Endothelial cell of umbilical vein (primary cell): ENCODE results near the gene NKX1-2. TPM values are rescaled to one million over a fixed set of nuclear protein-coding genes. Genes with fewer than 3 reads are reported as not detected.

Experiments used
- BruUV-seq: library from RNA; stranded (reverse); fragments of 400-500 nt; replicated peaks from 2 replicates; lab custom pipeline; 2021; lab: Mats Ljungman, UMichigan
- CTCF ChIA-PET: fragments of 300-600, 350-600 bp; sonication (Branson Sonifier 250); formaldehyde crosslinking; loops from one replicate; lab custom pipeline; 2021; ENCODE audit warnings: antibody characterized with exemption, inconsistent platforms; lab: Charles Lee
- POLR2A ChIA-PET: fragments of 300-600, 350-600 bp; sonication (Branson Sonifier 250); formaldehyde crosslinking; loops from one replicate; lab custom pipeline; 2021; ENCODE audit warnings: antibody characterized with exemption, inconsistent platforms; lab: Charles Lee
- DNase-seq: peaks from one replicate; pipeline ENCODE4 v3.0.0-alpha.2; 2011; ENCODE audit warnings: low read depth, low spot score
- FAIRE-seq: peaks from 2 replicates; lab custom pipeline; 2011; peaks lifted over from hg19 to GRCh38; lab: Jason Lieb, UNC
- H2AFZ ChIP-seq: 2 replicates; pipeline ENCODE4 v1.6.0; 2012; ENCODE audit warnings: low read depth, low read length, control low read depth, inconsistent platforms
- H3K27ac ChIP-seq: 2 replicates; pipeline ENCODE4 v1.5.1; 2011; ENCODE audit warnings: low read depth, mild to moderate bottlenecking, control low read depth, low read length, moderate library complexity; ENCODE audit not compliant: insufficient read depth
- H3K27me3 ChIP-seq, 2 experiments: 2 replicates each; pipeline versions ENCODE4 v1.6.0 to v1.6.1; 2011; ENCODE audit warnings: low read length in 2 of 2, mixed read lengths in 1 of 2; ENCODE audit not compliant: control insufficient read depth in 2 of 2, insufficient read depth in 2 of 2
- H3K36me3 ChIP-seq, 2 experiments: 2 replicates in 1 of 2; 3 replicates in 1 of 2; pipeline ENCODE4 v1.5.1; 2011; ENCODE audit warnings: low read length in 2 of 2, mild to moderate bottlenecking in 1 of 2, moderate library complexity in 1 of 2; ENCODE audit not compliant: control insufficient read depth in 2 of 2, insufficient read depth in 2 of 2; ENCODE audit errors: extremely low read depth in 1 of 2
- H3K4me1 ChIP-seq: 3 replicates; pipeline ENCODE4 v1.5.1; 2011; ENCODE audit warnings: mild to moderate bottlenecking, low read length; ENCODE audit not compliant: control insufficient read depth, insufficient read depth; ENCODE audit errors: extremely low read depth
- H3K4me2 ChIP-seq: 2 replicates; pipeline ENCODE4 v1.6.1; 2011; ENCODE audit warnings: low read length, control low read depth, mixed read lengths; ENCODE audit not compliant: insufficient read depth
- H3K4me3 ChIP-seq, 3 experiments: fragments of 200-600 bp in 1 of 3; sonication (generic), shearing (Covaris generic) in 1 of 3; replicated peaks in 1 of 3; 2 replicates each; pipeline ENCODE4 v1.5.1; 2011 to 2016; ENCODE audit warnings: control low read depth in 3 of 3, low read length in 3 of 3, mild to moderate bottlenecking in 2 of 3, inconsistent platforms in 1 of 3, low read depth in 1 of 3, moderate library complexity in 1 of 3; ENCODE audit not compliant: insufficient read depth in 1 of 3
- H3K79me2 ChIP-seq: 2 replicates; pipeline ENCODE4 v1.6.0; 2012; ENCODE audit warnings: low read length, inconsistent platforms; ENCODE audit not compliant: control insufficient read depth, insufficient read depth
- H3K9ac ChIP-seq: replicated peaks from 2 replicates; pipeline ENCODE3; 2011; ENCODE audit warnings: low read length, control low read depth; ENCODE audit not compliant: insufficient read depth; ENCODE audit errors: extremely low read depth
- H3K9me1 ChIP-seq: replicated peaks from 3 replicates; pipeline ENCODE4 v1.6.0; 2011; ENCODE audit warnings: mild to moderate bottlenecking, low read length; ENCODE audit not compliant: control insufficient read depth, insufficient read depth; ENCODE audit errors: extremely low read depth
- H3K9me3 ChIP-seq: replicated peaks from 2 replicates; pipeline ENCODE4 v1.5.1; 2012; ENCODE audit warnings: low read length, inconsistent platforms; ENCODE audit not compliant: control insufficient read depth, insufficient read depth
- H4K20me1 ChIP-seq: replicated peaks from 2 replicates; pipeline ENCODE3; 2011; ENCODE audit warnings: mild to moderate bottlenecking, low read length; ENCODE audit not compliant: control insufficient read depth, insufficient read depth; ENCODE audit errors: extremely low read depth
- EZH2 ChIP-seq: IDR thresholded peaks from 2 replicates; pipeline ENCODE4 v1.6.1; 2012; ENCODE audit warnings: borderline replicate concordance, low read depth, mild to moderate bottlenecking, moderate library complexity, low read length, inconsistent platforms; ENCODE audit not compliant: severe bottlenecking
- FOS ChIP-seq: IDR thresholded peaks from 2 replicates; pipeline ENCODE4 v1.6.1; 2011; ENCODE audit warnings: mild to moderate bottlenecking, low read length, moderate library complexity, borderline replicate concordance; ENCODE audit not compliant: insufficient read depth
- GATA2 ChIP-seq: IDR thresholded peaks from 2 replicates; pipeline ENCODE4 v1.7.0; 2011; ENCODE audit warnings: low read depth, mild to moderate bottlenecking, moderate library complexity, mixed read lengths, low read length; ENCODE audit not compliant: insufficient read length, insufficient read depth
- JUN ChIP-seq: IDR thresholded peaks from 2 replicates; pipeline ENCODE4 v1.6.1; 2011; ENCODE audit warnings: borderline replicate concordance, low read depth; ENCODE audit not compliant: insufficient read length, insufficient read depth
- MYC ChIP-seq: IDR thresholded peaks from one replicate; pipeline ENCODE4 v1.6.1; 2011; ENCODE audit warnings: mild to moderate bottlenecking, low read depth, low read length
- POLR2A ChIP-seq: IDR thresholded peaks from 2 replicates; pipeline ENCODE4 v1.6.1; 2012; ENCODE audit warnings: low read depth, mild to moderate bottlenecking, control low read depth, low read length
- POLR2AphosphoS5 ChIP-seq: IDR thresholded peaks from 2 replicates; pipeline ENCODE4 v1.6.1; 2012; ENCODE audit warnings: low read depth, mild to moderate bottlenecking, control low read depth, low read length, moderate library complexity; ENCODE audit not compliant: insufficient read depth
- dilution Hi-C: fragments of 300-500 bp; cut with MboI; formaldehyde crosslinking; loops from one replicate; pipeline ENCODE4 v1.15.0; 2019; ENCODE audit warnings: low sequenced_read_pairs; ENCODE audit not compliant: extremely low pct_ligation_motif_present
- intact Hi-C: fragments of 100-400 bp; cut with micrococcal nuclease; formaldehyde crosslinking; loops from one replicate; pipeline ENCODE4 v1.10.0; 2022
- polyA plus RNA-seq, 4 experiments: library from polyadenylated mRNA; depleted of rRNA in 3 of 4; stranded (reverse) in 3 of 4; unstranded in 1 of 4; fragments of >200 nt; gene quantifications; 2 replicates each; pipeline versions ENCODE4 v1.2.1 to v1.2.3, GENCODE V29; 2011 to 2012; ENCODE audit warnings: missing spikeins in 1 of 4
- total RNA-seq: library from RNA; stranded (reverse); gene quantifications from 2 replicates; pipeline ENCODE4 v1.2.3, GENCODE V29; 2021
- TF ChIP-seq, protein P1 (sequence below): IDR thresholded peaks from 2 replicates; pipeline ENCODE4 v1.6.1; 2011; ENCODE audit not compliant: insufficient read depth, insufficient read length
- TF ChIP-seq, protein P2 (sequence below), 2 donors: IDR thresholded peaks; 1 replicate in 1 of 2; 2 replicates in 1 of 2; pipeline ENCODE4 v1.5.1; 2011; ENCODE audit warnings: low read length in 2 of 2, mild to moderate bottlenecking in 2 of 2, moderate library complexity in 2 of 2, control low read depth in 1 of 2, inconsistent platforms in 1 of 2, low read depth in 1 of 2; ENCODE audit not compliant: insufficient read depth in 1 of 2; ENCODE audit errors: extremely low read depth in 1 of 2

The NKX1-2 gene
- total and polyA plus RNA-seq, 2 donors (not counting 3 experiments of a cell fraction or from before 2014, with no cell fraction given), result not detected

DNA sequence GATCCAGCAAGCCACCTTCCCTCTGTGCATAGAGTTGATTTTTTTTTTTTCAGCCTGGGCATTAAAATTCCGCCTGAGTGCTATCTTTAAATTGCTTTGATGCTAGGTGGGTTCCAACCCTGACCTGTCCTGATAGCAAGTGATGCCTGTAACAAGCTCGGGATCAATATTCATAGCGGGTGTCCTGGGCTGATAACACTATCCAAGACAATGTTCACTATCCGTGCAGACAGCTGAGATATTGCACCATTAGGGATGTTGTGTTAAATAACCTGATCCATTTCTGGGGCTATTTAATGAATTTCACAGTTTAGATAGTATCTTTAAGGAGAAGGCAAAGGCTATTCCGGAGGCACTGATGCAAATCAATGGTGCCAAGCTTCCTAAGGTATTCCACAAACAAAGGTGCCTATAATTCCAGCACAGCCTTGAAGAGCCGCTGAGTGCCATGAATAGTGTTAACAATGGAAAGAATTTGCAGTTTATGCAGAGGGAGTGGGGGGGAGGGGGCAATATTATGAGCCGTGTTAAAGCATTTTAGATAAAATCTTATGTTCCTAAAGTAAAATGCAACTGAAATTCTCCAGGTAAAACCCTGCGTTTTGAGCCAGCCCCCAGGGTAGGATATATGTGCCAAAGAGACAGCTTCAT lies 4.2 kb upstream of the NKX1-2 start:
- peaks cover 2% of the 10 kb centered on the region for H3K4me1 ChIP-seq
- no peak overlapping the region for H3K4me3 ChIP-seq
- no peaks in the 10 kb centered on the region for H3K9me3 ChIP-seq
- no peaks in the 10 kb centered on the region for H3K79me2 ChIP-seq
- dilution Hi-C loops, result no loop called here
- H3K9ac ChIP-seq, result no peak overlapping the region
- no peaks in the 10 kb centered on the region for H4K20me1 ChIP-seq
- FAIRE-seq (no peak), DNase-seq (no peak)
- POLR2A ChIA-PET, result no interaction called here
- H3K9me1 ChIP-seq, result no peaks in the 10 kb centered on the region
- H3K4me2 ChIP-seq, result no peak overlapping the region
- no peak overlapping the region for H2AFZ ChIP-seq
- H3K27ac ChIP-seq, result no peak overlapping the region
- H3K36me3 ChIP-seq, result no peaks in the 10 kb centered on the region
- BruUV-seq, result no TSS peak
- CTCF ChIA-PET, result interaction anchor here (0.8 kb wide), 1 partner anchor 459 kb away, joined by 3 read pairs; no protein-coding TSS in a partner anchor
- H3K27me3 ChIP-seq, result peaks cover 50 to 59% of the 10 kb centered on the region in 2 experiments
- TF ChIP-seq MYC (no peak), POLR2AphosphoS5 (no peak)
- intact Hi-C loops, result no loop called here

DNA sequence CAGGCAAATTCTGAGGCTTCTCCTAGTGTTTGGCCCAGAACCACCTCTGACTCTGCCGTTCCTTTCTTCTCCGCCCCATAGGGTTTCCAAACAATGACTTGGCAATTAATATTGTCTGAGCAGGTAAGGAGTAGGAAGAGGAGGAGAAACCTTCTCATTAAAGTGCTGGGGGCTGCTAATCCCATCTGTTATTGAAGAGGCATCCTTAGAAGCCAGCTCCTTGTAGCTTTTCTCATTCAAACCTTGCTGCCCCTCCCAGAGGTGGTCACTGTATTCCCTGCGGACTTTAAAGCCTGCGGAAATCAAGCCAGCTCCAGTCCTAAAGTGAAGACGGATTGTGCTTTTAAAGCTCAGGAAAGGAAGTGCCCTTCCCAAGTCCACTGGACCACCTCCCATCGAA lies 1.4 kb upstream of the NKX1-2 start:
- no peak for DNase-seq
- Histone ChIP-seq H3K27ac (no peak overlapping the region), H3K4me1 (peaks cover 2% of the 10 kb centered on the region), H3K4me2 (no peak overlapping the region), H3K9me3 (no peaks in the 10 kb centered on the region), H3K79me2 (no peaks in the 10 kb centered on the region), H3K36me3 (no peaks in the 10 kb centered on the region), H3K9me1 (no peaks in the 10 kb centered on the region), H2AFZ (no peak overlapping the region), H3K27me3 (peaks cover 73 to 83% of the 10 kb centered on the region in 2 experiments), H4K20me1 (no peaks in the 10 kb centered on the region), H3K4me3 (no peak overlapping the region), H3K9ac (no peak overlapping the region)
- dilution Hi-C loops (no loop called here), intact Hi-C loops (no loop called here)
- POLR2A ChIA-PET, result no interaction called here
- BruUV-seq, result no TSS peak
- TF ChIP-seq EZH2, result no peak
- no peak for TF ChIP-seq POLR2A
- TF ChIP-seq, protein P1, sequence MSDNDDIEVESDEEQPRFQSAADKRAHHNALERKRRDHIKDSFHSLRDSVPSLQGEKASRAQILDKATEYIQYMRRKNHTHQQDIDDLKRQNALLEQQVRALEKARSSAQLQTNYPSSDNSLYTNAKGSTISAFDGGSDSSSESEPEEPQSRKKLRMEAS, result no peak
- TF ChIP-seq GATA2, result no peak
- no peak for TF ChIP-seq POLR2AphosphoS5
- no peak for TF ChIP-seq MYC
- no peak for TF ChIP-seq FOS
- no peak for TF ChIP-seq JUN
- TF ChIP-seq, protein P2, sequence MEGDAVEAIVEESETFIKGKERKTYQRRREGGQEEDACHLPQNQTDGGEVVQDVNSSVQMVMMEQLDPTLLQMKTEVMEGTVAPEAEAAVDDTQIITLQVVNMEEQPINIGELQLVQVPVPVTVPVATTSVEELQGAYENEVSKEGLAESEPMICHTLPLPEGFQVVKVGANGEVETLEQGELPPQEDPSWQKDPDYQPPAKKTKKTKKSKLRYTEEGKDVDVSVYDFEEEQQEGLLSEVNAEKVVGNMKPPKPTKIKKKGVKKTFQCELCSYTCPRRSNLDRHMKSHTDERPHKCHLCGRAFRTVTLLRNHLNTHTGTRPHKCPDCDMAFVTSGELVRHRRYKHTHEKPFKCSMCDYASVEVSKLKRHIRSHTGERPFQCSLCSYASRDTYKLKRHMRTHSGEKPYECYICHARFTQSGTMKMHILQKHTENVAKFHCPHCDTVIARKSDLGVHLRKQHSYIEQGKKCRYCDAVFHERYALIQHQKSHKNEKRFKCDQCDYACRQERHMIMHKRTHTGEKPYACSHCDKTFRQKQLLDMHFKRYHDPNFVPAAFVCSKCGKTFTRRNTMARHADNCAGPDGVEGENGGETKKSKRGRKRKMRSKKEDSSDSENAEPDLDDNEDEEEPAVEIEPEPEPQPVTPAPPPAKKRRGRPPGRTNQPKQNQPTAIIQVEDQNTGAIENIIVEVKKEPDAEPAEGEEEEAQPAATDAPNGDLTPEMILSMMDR (IDR thresholded peaks at IDR 0.05; ENCODE audit: extremely low read depth in 1 of 2, insufficient read depth in 1 of 2, low read depth in 1 of 2, low read length in 2 of 2), result no peak
- no peak for FAIRE-seq
- CTCF ChIA-PET, result interaction anchor here (1.0 kb wide), 1 partner anchor 48 kb away, joined by 3 read pairs; no protein-coding TSS in a partner anchor
